Tibial nerve (tissue), 4 donors: ENCODE measurements around the gene SHLD1. TPM values are rescaled to one million over a fixed set of nuclear protein-coding genes. Genes with fewer than 3 reads are reported as not detected.

ENCODE experiments used
- DNase-seq, 2 donors: peaks; one replicate each; pipeline ENCODE4 v3.0.0-alpha.2; 2019; ENCODE audit warnings: low spot score in 2 of 2
- H3K27ac ChIP-seq, 4 donors: fragments of 200-600 bp; sonication (generic) in 3 of 4; one replicate each; pipeline ENCODE4 v1.5.1; 2017 to 2019; ENCODE audit warnings: mild to moderate bottlenecking in 1 of 4
- H3K27me3 ChIP-seq, 2 donors: fragments of 200-600 bp; sonication (generic) in 1 of 2; one replicate each; pipeline versions ENCODE4 v1.5.1 to v1.6.0; 2017 to 2019
- H3K36me3 ChIP-seq, 3 donors: fragments of 200-600 bp; sonication (generic); one replicate each; pipeline ENCODE4 v1.5.1; 2018 to 2019
- H3K4me1 ChIP-seq, 4 donors: fragments of 200-600 bp; sonication (generic) in 3 of 4; one replicate each; pipeline ENCODE4 v1.5.1; 2017 to 2019
- H3K4me3 ChIP-seq, 4 donors: fragments of 200-600 bp; sonication (generic) in 3 of 4; one replicate each; pipeline ENCODE4 v1.5.1; 2017 to 2019; ENCODE audit warnings: mild to moderate bottlenecking in 1 of 4, moderate library complexity in 1 of 4
- H3K9me3 ChIP-seq, 4 donors: fragments of 200-600 bp; sonication (generic) in 3 of 4; one replicate each; pipeline ENCODE4 v1.5.1; 2017 to 2019
- CTCF ChIP-seq, 5 experiments: fragments of 200-600 bp in 3 of 5; fragments of 450-650 bp in 2 of 5; sonication (generic) in 3 of 5; IDR thresholded peaks; one replicate each; pipeline ENCODE4 v1.5.1; 2016 to 2019; ENCODE audit warnings: antibody characterized with exemption in 5 of 5, mild to moderate bottlenecking in 3 of 5, moderate library complexity in 2 of 5
- EP300 ChIP-seq, 2 donors: sonication (generic); formaldehyde crosslinking; IDR thresholded peaks; one replicate each; pipeline ENCODE4 v1.6.1; 2017; ENCODE audit warnings: antibody characterized with exemption in 2 of 2, mild to moderate bottlenecking in 1 of 2
- POLR2A ChIP-seq, 2 donors: fragments of 450-650 bp; IDR thresholded peaks; one replicate each; pipeline ENCODE4 v1.6.1; 2017; ENCODE audit warnings: antibody characterized with exemption in 2 of 2, mild to moderate bottlenecking in 2 of 2, moderate library complexity in 2 of 2
- WGBS, 2 donors: methylation state at CpG; one replicate each; pipeline ENCODE4 v1.1.5; 2018; 5-methylcytosine and 5-hydroxymethylcytosine counted together
- total RNA-seq, 4 donors: library from RNA; depleted of rRNA; stranded (reverse); fragments of >200 nt; gene quantifications; one replicate each; pipeline ENCODE4 v1.1.0, GENCODE V29; 2016

Gene SHLD1
- total RNA-seq, 4 donors from 2014 or later: 2.9 to 5.9 (median 4.0) TPM

- TF ChIP-seq EP300 (IDR thresholded peaks at IDR 0.05) (no peak), CTCF (IDR thresholded peaks at IDR 0.05) (no peak), POLR2A (IDR thresholded peaks at IDR 0.05) (no peak)
- Histone ChIP-seq H3K4me3 (no peak overlapping the region), H3K27ac (no peak overlapping the region), H3K4me1 (no peaks in the 10 kb centered on the region), H3K9me3 (peaks cover 0 to 3% (median 0%) of the 10 kb centered on the region in 4 donors), H3K36me3 (no peaks in the 10 kb centered on the region), H3K27me3 (no peaks in the 10 kb centered on the region)
- DNase-seq: no peak
- WGBS, 2 donors: 74 to 82% methylated on average over 4 of the region's 4 CpGs
These were observed 126.9 kb downstream of the SHLD1 start for GRCh38 chr20:5877128-5877527.

- no peak overlapping the region for H3K4me3 ChIP-seq
These were observed 130.1 kb downstream of the SHLD1 start for GRCh38 chr20:5880326-5880725.

GRCh38 chr20:5881703-5882102, 131.5 kb downstream of the SHLD1 start:
- no peaks in the 10 kb centered on the region for H3K36me3 ChIP-seq
- no peaks in the 10 kb centered on the region for H3K27me3 ChIP-seq
- no peak overlapping the region for H3K4me3 ChIP-seq
- 37% methylated on average over 5 of the region's 5 CpGs for WGBS, 2 donors
- no peaks in the 10 kb centered on the region for H3K4me1 ChIP-seq
- no peak for DNase-seq
- H3K27ac ChIP-seq: no peak overlapping the region
- no peaks in the 10 kb centered on the region for H3K9me3 ChIP-seq
- TF ChIP-seq CTCF (IDR thresholded peaks at IDR 0.05) (no peak), EP300 (IDR thresholded peaks at IDR 0.05) (no peak), POLR2A (IDR thresholded peaks at IDR 0.05) (no peak)

More at GRCh38 chr20:5880326-5880725, 130.1 kb downstream of the SHLD1 start:
- peaks cover 0 to 3% (median 0%) of the 10 kb centered on the region in 4 donors for H3K9me3 ChIP-seq
- H3K4me1 ChIP-seq: no peaks in the 10 kb centered on the region
- no peak for DNase-seq
- no peaks in the 10 kb centered on the region for H3K36me3 ChIP-seq
- no peaks in the 10 kb centered on the region for H3K27me3 ChIP-seq
- TF ChIP-seq POLR2A (IDR thresholded peaks at IDR 0.05) (no peak), EP300 (IDR thresholded peaks at IDR 0.05) (no peak), CTCF (IDR thresholded peaks at IDR 0.05) (no peak)
- H3K27ac ChIP-seq: no peak overlapping the region
- WGBS, 2 donors: 77 to 91% methylated on average over 3 of the region's 3 CpGs

GRCh38 chr20:5882166-5882565, 132.0 kb downstream of the SHLD1 start:
- no peak for TF ChIP-seq EP300 (IDR thresholded peaks at IDR 0.05)
- no peak for TF ChIP-seq POLR2A (IDR thresholded peaks at IDR 0.05)
- TF ChIP-seq CTCF (IDR thresholded peaks at IDR 0.05): no peak
- Histone ChIP-seq H3K27ac (no peak overlapping the region), H3K9me3 (no peaks in the 10 kb centered on the region), H3K4me3 (no peak overlapping the region), H3K36me3 (no peaks in the 10 kb centered on the region), H3K27me3 (no peaks in the 10 kb centered on the region), H3K4me1 (no peaks in the 10 kb centered on the region)
- WGBS, 2 donors: 55 to 70% methylated on average over 9 of the region's 9 CpGs
- no peak for DNase-seq

GRCh38 chr20:5884465-5885335, 134.5 kb downstream of the SHLD1 start:
- Histone ChIP-seq H3K36me3 (no peaks in the 10 kb centered on the region), H3K4me3 (no peak overlapping the region), H3K27me3 (no peaks in the 10 kb centered on the region), H3K27ac (no peak overlapping the region), H3K9me3 (no peaks in the 10 kb centered on the region), H3K4me1 (no peaks in the 10 kb centered on the region)
- TF ChIP-seq EP300 (IDR thresholded peaks at IDR 0.05) (no peak), CTCF (IDR thresholded peaks at IDR 0.05) (no peak), POLR2A (IDR thresholded peaks at IDR 0.05) (no peak)
- no peak for DNase-seq
- WGBS, 2 donors: 73 to 80% methylated on average over 8 of the region's 8 CpGs
